ENCODE measurements around the gene COL7A1. TPM values are rescaled to one million over a fixed set of nuclear protein-coding genes. Genes with fewer than 3 reads are reported as not detected.

The COL7A1 gene
- total and polyA plus RNA-seq, 2 experiments from 2014 or later, result 4.0 to 7.9 TPM

DNA sequence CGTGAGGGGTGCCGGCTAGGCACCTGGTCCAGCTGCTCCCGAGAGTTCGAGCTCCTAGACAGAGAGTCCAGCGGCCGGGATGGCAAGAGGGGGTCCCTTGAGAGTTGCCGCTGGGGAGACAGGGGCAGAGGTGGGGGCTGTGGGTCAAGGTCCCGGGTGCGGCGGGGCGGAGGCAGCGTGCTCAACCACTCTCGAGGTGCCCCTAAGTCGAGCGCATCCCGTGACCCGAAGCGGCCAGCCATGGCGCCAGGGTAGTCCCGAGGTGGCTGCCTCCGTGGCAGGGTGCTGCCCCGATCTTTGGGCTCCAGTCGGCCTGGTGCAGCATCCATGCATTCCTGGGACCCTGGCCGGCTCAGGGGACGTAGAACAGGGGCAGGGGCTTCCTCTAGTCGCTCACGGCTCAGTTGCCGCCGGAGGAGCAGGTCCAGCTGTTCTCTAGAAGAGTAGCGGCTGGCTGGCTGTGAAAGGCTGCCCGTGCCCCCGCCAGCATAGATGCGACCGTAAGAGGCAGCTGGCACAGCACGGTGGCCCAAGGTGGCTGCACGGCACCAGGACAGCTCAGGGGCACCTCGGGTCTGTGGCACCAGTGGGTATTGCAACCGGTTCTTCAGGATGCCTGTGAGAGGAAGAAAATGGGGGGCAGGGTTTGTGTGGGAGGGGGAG is 44.9 kb upstream of the COL7A1 start:
- Histone ChIP-seq H3K27ac (ENCODE audit: low read depth) (no peak overlapping the region), H3K9me2 (ENCODE audit: insufficient read depth) (no peaks in the 10 kb centered on the region), H3F3A (replicated peaks; ENCODE audit: low read depth) (peaks cover 3% of the 10 kb centered on the region; the same call in 1 of the 2 replicates), H3K4me3 (no peak overlapping the region), H3K4me2 (no peak overlapping the region), H3K79me2 (replicated peaks; ENCODE audit: insufficient read depth) (no peaks in the 10 kb centered on the region), H2AFZ (no peak overlapping the region), H3K4me1 (ENCODE audit: insufficient read depth) (peaks cover 12% of the 10 kb centered on the region), H4K20me1 (replicated peaks; ENCODE audit: insufficient read depth) (no peaks in the 10 kb centered on the region), H3K27me3 (ENCODE audit: insufficient read depth) (no peaks in the 10 kb centered on the region), H3K36me3 (ENCODE audit: insufficient read depth) (no peaks in the 10 kb centered on the region)
- H3K27ac Mint-ChIP-seq, result no peak overlapping the region
- H3K36me3 Mint-ChIP-seq (ENCODE audit: low read depth), result peaks cover 38% of the 10 kb centered on the region
- ATAC-seq, result no peak
- DNase-seq (ENCODE audit: low spot score), result no peak
- peaks cover 17% of the 10 kb centered on the region for H3K27me3 Mint-ChIP-seq (ENCODE audit: insufficient read depth, low read depth, poor library complexity)
- peaks cover 24% of the 10 kb centered on the region for H3K4me1 Mint-ChIP-seq
- TF ChIP-seq ZNF331 (CRISPR knock-in tag; IDR thresholded peaks at IDR 0.05; ENCODE audit: low read depth), result no peak
- TF ChIP-seq STAT1 (IDR thresholded peaks at IDR 0.05; ENCODE audit: unreplicated experiment), result no peak
- TF ChIP-seq JUNB (IDR thresholded peaks at IDR 0.05; ENCODE audit: unreplicated experiment), result no peak
- H3K4me3 Mint-ChIP-seq, result no peak overlapping the region
- no peaks in the 10 kb centered on the region for H3K9me3 Mint-ChIP-seq

DNA sequence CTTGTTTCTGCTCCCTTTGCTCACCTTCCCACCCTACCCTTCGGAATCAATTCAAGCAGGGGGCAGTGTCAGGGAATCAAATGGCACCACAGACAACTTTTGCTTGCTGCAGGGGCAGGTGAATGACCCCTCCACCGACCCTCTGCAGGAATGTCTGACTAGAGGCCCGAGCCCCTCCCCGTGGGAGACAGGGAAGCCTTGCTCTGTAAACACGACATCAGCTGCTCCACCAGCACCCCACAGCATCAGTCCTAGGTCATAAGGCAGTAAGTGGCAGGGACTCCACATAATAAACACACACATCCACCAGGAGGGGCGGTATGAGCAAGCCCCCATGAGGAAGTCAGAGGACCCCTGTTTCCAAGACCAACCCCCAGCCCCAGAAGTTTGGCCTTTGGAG is 42.2 kb upstream of the COL7A1 start:
- peaks cover 31% of the 10 kb centered on the region for H3K36me3 Mint-ChIP-seq (ENCODE audit: low read depth)
- H3K27me3 Mint-ChIP-seq (ENCODE audit: insufficient read depth, low read depth, poor library complexity), result peaks cover 14% of the 10 kb centered on the region
- peak overlapping the region; percentile 91; the same call in 1 of the 2 replicates for H3K27ac ChIP-seq (ENCODE audit: low read depth)
- peaks cover 10% of the 10 kb centered on the region for H3K79me2 ChIP-seq (replicated peaks; ENCODE audit: insufficient read depth)
- H3K4me1 ChIP-seq (ENCODE audit: insufficient read depth), result peaks cover 12% of the 10 kb centered on the region
- DNase-seq (ENCODE audit: low spot score) (peak; percentile 43), ATAC-seq (no peak)
- H3K4me3 ChIP-seq, result no peak overlapping the region
- peaks cover 3% of the 10 kb centered on the region; the same call in 1 of the 2 replicates for H3F3A ChIP-seq (replicated peaks; ENCODE audit: low read depth)
- no peaks in the 10 kb centered on the region; the same call in 1 of the 2 replicates for H4K20me1 ChIP-seq (replicated peaks; ENCODE audit: insufficient read depth)
- peak overlapping the region; percentile 92 for H3K27ac Mint-ChIP-seq
- peak overlapping the region; percentile 89 for H3K4me3 Mint-ChIP-seq
- peaks cover 4% of the 10 kb centered on the region; the same call in 1 of the 2 replicates for H3K36me3 ChIP-seq (ENCODE audit: insufficient read depth)
- peaks cover 33% of the 10 kb centered on the region for H3K4me1 Mint-ChIP-seq
- no peak overlapping the region for H3K4me2 ChIP-seq
- no peak overlapping the region for H2AFZ ChIP-seq
- H3K9me3 Mint-ChIP-seq, result no peaks in the 10 kb centered on the region
- no peaks in the 10 kb centered on the region for H3K27me3 ChIP-seq (ENCODE audit: insufficient read depth)
- no peak for TF ChIP-seq POLR2AphosphoS5 (IDR thresholded peaks at IDR 0.05; ENCODE audit: low read depth)
- TF ChIP-seq, protein P1, sequence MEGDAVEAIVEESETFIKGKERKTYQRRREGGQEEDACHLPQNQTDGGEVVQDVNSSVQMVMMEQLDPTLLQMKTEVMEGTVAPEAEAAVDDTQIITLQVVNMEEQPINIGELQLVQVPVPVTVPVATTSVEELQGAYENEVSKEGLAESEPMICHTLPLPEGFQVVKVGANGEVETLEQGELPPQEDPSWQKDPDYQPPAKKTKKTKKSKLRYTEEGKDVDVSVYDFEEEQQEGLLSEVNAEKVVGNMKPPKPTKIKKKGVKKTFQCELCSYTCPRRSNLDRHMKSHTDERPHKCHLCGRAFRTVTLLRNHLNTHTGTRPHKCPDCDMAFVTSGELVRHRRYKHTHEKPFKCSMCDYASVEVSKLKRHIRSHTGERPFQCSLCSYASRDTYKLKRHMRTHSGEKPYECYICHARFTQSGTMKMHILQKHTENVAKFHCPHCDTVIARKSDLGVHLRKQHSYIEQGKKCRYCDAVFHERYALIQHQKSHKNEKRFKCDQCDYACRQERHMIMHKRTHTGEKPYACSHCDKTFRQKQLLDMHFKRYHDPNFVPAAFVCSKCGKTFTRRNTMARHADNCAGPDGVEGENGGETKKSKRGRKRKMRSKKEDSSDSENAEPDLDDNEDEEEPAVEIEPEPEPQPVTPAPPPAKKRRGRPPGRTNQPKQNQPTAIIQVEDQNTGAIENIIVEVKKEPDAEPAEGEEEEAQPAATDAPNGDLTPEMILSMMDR (conservative IDR thresholded peaks at IDR 0.05; ENCODE audit: low read depth in 2 of 2), result 0 out of 4 replicates have a peak, but pooled peaks have one; percentile 8 to 16
- TF ChIP-seq ZNF331 (CRISPR knock-in tag; IDR thresholded peaks at IDR 0.05; ENCODE audit: low read depth), result no peak
- no peak for TF ChIP-seq EZH2phosphoT487 (IDR thresholded peaks at IDR 0.05; ENCODE audit: unreplicated experiment)
- TF ChIP-seq, protein P2, sequence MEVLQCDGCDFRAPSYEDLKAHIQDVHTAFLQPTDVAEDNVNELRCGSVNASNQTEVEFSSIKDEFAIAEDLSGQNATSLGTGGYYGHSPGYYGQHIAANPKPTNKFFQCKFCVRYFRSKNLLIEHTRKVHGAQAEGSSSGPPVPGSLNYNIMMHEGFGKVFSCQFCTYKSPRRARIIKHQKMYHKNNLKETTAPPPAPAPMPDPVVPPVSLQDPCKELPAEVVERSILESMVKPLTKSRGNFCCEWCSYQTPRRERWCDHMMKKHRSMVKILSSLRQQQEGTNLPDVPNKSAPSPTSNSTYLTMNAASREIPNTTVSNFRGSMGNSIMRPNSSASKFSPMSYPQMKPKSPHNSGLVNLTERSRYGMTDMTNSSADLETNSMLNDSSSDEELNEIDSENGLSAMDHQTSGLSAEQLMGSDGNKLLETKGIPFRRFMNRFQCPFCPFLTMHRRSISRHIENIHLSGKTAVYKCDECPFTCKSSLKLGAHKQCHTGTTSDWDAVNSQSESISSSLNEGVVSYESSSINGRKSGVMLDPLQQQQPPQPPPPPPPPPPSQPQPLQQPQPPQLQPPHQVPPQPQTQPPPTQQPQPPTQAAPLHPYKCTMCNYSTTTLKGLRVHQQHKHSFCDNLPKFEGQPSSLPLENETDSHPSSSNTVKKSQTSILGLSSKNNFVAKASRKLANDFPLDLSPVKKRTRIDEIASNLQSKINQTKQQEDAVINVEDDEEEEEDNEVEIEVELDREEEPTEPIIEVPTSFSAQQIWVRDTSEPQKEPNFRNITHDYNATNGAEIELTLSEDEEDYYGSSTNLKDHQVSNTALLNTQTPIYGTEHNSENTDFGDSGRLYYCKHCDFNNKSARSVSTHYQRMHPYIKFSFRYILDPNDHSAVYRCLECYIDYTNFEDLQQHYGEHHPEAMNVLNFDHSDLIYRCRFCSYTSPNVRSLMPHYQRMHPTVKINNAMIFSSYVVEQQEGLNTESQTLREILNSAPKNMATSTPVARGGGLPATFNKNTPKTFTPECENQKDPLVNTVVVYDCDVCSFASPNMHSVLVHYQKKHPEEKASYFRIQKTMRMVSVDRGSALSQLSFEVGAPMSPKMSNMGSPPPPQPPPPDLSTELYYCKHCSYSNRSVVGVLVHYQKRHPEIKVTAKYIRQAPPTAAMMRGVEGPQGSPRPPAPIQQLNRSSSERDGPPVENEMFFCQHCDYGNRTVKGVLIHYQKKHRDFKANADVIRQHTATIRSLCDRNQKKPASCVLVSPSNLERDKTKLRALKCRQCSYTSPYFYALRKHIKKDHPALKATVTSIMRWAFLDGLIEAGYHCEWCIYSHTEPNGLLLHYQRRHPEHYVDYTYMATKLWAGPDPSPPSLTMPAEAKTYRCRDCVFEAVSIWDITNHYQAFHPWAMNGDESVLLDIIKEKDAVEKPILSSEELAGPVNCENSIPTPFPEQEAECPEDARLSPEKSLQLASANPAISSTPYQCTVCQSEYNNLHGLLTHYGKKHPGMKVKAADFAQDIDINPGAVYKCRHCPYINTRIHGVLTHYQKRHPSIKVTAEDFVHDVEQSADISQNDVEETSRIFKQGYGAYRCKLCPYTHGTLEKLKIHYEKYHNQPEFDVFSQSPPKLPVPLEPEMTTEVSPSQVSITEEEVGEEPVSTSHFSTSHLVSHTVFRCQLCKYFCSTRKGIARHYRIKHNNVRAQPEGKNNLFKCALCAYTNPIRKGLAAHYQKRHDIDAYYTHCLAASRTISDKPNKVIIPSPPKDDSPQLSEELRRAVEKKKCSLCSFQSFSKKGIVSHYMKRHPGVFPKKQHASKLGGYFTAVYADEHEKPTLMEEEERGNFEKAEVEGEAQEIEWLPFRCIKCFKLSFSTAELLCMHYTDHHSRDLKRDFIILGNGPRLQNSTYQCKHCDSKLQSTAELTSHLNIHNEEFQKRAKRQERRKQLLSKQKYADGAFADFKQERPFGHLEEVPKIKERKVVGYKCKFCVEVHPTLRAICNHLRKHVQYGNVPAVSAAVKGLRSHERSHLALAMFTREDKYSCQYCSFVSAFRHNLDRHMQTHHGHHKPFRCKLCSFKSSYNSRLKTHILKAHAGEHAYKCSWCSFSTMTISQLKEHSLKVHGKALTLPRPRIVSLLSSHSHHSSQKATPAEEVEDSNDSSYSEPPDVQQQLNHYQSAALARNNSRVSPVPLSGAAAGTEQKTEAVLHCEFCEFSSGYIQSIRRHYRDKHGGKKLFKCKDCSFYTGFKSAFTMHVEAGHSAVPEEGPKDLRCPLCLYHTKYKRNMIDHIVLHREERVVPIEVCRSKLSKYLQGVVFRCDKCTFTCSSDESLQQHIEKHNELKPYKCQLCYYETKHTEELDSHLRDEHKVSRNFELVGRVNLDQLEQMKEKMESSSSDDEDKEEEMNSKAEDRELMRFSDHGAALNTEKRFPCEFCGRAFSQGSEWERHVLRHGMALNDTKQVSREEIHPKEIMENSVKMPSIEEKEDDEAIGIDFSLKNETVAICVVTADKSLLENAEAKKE (CRISPR knock-in tag; IDR thresholded peaks at IDR 0.05), result no peak
- TF ChIP-seq, protein P3, sequence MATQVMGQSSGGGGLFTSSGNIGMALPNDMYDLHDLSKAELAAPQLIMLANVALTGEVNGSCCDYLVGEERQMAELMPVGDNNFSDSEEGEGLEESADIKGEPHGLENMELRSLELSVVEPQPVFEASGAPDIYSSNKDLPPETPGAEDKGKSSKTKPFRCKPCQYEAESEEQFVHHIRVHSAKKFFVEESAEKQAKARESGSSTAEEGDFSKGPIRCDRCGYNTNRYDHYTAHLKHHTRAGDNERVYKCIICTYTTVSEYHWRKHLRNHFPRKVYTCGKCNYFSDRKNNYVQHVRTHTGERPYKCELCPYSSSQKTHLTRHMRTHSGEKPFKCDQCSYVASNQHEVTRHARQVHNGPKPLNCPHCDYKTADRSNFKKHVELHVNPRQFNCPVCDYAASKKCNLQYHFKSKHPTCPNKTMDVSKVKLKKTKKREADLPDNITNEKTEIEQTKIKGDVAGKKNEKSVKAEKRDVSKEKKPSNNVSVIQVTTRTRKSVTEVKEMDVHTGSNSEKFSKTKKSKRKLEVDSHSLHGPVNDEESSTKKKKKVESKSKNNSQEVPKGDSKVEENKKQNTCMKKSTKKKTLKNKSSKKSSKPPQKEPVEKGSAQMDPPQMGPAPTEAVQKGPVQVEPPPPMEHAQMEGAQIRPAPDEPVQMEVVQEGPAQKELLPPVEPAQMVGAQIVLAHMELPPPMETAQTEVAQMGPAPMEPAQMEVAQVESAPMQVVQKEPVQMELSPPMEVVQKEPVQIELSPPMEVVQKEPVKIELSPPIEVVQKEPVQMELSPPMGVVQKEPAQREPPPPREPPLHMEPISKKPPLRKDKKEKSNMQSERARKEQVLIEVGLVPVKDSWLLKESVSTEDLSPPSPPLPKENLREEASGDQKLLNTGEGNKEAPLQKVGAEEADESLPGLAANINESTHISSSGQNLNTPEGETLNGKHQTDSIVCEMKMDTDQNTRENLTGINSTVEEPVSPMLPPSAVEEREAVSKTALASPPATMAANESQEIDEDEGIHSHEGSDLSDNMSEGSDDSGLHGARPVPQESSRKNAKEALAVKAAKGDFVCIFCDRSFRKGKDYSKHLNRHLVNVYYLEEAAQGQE (IDR thresholded peaks at IDR 0.05; ENCODE audit: unreplicated experiment), result no peak
- no peaks in the 10 kb centered on the region for H3K9me2 ChIP-seq (ENCODE audit: insufficient read depth)
